Tibial nerve (tissue), 4 donors: ENCODE measurements around the gene RXRB. TPM values are rescaled to one million over a fixed set of nuclear protein-coding genes. Genes with fewer than 3 reads are reported as not detected.

ENCODE experiments used
- DNase-seq, 2 donors: peaks; one replicate each; pipeline ENCODE4 v3.0.0-alpha.2; 2019; ENCODE audit warnings: low spot score in 2 of 2
- H3K27ac ChIP-seq, 4 donors: fragments of 200-600 bp; sonication (generic) in 3 of 4; one replicate each; pipeline ENCODE4 v1.5.1; 2017 to 2019; ENCODE audit warnings: mild to moderate bottlenecking in 1 of 4
- H3K27me3 ChIP-seq, 2 donors: fragments of 200-600 bp; sonication (generic) in 1 of 2; one replicate each; pipeline versions ENCODE4 v1.5.1 to v1.6.0; 2017 to 2019
- H3K36me3 ChIP-seq, 3 donors: fragments of 200-600 bp; sonication (generic); one replicate each; pipeline ENCODE4 v1.5.1; 2018 to 2019
- H3K4me1 ChIP-seq, 4 donors: fragments of 200-600 bp; sonication (generic) in 3 of 4; one replicate each; pipeline ENCODE4 v1.5.1; 2017 to 2019
- H3K4me3 ChIP-seq, 4 donors: fragments of 200-600 bp; sonication (generic) in 3 of 4; one replicate each; pipeline ENCODE4 v1.5.1; 2017 to 2019; ENCODE audit warnings: mild to moderate bottlenecking in 1 of 4, moderate library complexity in 1 of 4
- H3K9me3 ChIP-seq, 4 donors: fragments of 200-600 bp; sonication (generic) in 3 of 4; one replicate each; pipeline ENCODE4 v1.5.1; 2017 to 2019
- EP300 ChIP-seq, 2 donors: sonication (generic); formaldehyde crosslinking; IDR thresholded peaks; one replicate each; pipeline ENCODE4 v1.6.1; 2017; ENCODE audit warnings: antibody characterized with exemption in 2 of 2, mild to moderate bottlenecking in 1 of 2
- POLR2A ChIP-seq, 2 donors: fragments of 450-650 bp; IDR thresholded peaks; one replicate each; pipeline ENCODE4 v1.6.1; 2017; ENCODE audit warnings: antibody characterized with exemption in 2 of 2, mild to moderate bottlenecking in 2 of 2, moderate library complexity in 2 of 2
- WGBS, 2 donors: methylation state at CpG; one replicate each; pipeline ENCODE4 v1.1.5; 2018; 5-methylcytosine and 5-hydroxymethylcytosine counted together
- total RNA-seq, 4 donors: library from RNA; depleted of rRNA; stranded (reverse); fragments of >200 nt; gene quantifications; one replicate each; pipeline ENCODE4 v1.1.0, GENCODE V29; 2016
- TF ChIP-seq, protein P1 (sequence below), 5 experiments: fragments of 200-600 bp in 3 of 5; fragments of 450-650 bp in 2 of 5; sonication (generic) in 3 of 5; IDR thresholded peaks; one replicate each; pipeline ENCODE4 v1.5.1; 2016 to 2019; ENCODE audit warnings: antibody characterized with exemption in 5 of 5, mild to moderate bottlenecking in 3 of 5, moderate library complexity in 2 of 5

The RXRB gene
- total RNA-seq, 4 donors from 2014 or later: 34.3 to 64.7 (median 43.9) TPM

DNA sequence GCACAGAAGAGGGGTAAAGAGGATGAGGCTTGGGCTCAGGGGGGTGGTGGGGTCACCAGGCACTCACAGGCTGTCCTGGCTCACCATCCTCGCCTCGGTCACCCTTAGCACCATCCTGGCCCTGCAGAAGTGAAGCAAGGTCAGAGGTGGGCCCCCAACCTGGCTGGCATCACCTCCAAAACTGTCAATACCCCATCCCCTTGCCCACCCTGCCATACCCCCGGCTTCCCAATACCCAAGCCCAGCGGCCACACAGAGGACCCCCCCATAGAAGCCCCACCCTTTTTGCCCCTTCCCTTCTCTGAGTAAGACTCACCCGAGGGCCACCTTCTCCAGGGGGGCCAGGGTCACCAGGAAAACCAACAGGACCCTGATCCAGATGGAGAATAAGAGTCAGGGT, 31.8 kb downstream of the RXRB start:
- no peak overlapping the region for H3K4me3 ChIP-seq
- 73 to 89% methylated on average over 5 of the region's 5 CpGs for WGBS, 2 donors

DNA sequence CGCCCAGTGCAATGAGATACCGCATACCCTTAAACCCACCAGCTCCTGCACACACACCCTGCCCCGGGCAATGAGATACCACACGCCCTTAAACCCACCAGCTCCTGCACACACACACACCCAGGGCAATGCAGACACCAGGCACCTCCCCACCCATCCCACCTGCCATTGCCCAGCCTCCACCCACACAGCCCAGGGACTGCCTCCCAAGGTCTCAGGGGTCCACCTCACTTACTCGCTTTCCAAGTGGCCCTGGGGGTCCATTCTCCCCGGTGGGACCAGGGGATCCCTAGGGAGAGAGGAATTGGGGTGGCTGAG, 32.2 kb downstream of the RXRB start:
- DNase-seq: no peak
- Histone ChIP-seq H3K9me3 (no peaks in the 10 kb centered on the region), H3K4me1 (no peaks in the 10 kb centered on the region), H3K36me3 (no peaks in the 10 kb centered on the region), H3K27me3 (no peaks in the 10 kb centered on the region), H3K27ac (no peak overlapping the region), H3K4me3 (no peak overlapping the region)
- WGBS, 2 donors: 79 to 87% methylated on average over 6 of the region's 6 CpGs
- TF ChIP-seq, protein P1, sequence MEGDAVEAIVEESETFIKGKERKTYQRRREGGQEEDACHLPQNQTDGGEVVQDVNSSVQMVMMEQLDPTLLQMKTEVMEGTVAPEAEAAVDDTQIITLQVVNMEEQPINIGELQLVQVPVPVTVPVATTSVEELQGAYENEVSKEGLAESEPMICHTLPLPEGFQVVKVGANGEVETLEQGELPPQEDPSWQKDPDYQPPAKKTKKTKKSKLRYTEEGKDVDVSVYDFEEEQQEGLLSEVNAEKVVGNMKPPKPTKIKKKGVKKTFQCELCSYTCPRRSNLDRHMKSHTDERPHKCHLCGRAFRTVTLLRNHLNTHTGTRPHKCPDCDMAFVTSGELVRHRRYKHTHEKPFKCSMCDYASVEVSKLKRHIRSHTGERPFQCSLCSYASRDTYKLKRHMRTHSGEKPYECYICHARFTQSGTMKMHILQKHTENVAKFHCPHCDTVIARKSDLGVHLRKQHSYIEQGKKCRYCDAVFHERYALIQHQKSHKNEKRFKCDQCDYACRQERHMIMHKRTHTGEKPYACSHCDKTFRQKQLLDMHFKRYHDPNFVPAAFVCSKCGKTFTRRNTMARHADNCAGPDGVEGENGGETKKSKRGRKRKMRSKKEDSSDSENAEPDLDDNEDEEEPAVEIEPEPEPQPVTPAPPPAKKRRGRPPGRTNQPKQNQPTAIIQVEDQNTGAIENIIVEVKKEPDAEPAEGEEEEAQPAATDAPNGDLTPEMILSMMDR (IDR thresholded peaks at IDR 0.05): no peak
- no peak for TF ChIP-seq POLR2A (IDR thresholded peaks at IDR 0.05)
- TF ChIP-seq EP300 (IDR thresholded peaks at IDR 0.05): no peak

More for the DNA sequence above, 31.8 kb downstream of the RXRB start:
- Histone ChIP-seq H3K27me3 (no peaks in the 10 kb centered on the region), H3K9me3 (no peaks in the 10 kb centered on the region), H3K4me1 (no peaks in the 10 kb centered on the region), H3K27ac (no peak overlapping the region), H3K36me3 (no peaks in the 10 kb centered on the region)
- TF ChIP-seq POLR2A (IDR thresholded peaks at IDR 0.05): no peak
- TF ChIP-seq, protein P1 (IDR thresholded peaks at IDR 0.05): no peak
- no peak for DNase-seq

DNA sequence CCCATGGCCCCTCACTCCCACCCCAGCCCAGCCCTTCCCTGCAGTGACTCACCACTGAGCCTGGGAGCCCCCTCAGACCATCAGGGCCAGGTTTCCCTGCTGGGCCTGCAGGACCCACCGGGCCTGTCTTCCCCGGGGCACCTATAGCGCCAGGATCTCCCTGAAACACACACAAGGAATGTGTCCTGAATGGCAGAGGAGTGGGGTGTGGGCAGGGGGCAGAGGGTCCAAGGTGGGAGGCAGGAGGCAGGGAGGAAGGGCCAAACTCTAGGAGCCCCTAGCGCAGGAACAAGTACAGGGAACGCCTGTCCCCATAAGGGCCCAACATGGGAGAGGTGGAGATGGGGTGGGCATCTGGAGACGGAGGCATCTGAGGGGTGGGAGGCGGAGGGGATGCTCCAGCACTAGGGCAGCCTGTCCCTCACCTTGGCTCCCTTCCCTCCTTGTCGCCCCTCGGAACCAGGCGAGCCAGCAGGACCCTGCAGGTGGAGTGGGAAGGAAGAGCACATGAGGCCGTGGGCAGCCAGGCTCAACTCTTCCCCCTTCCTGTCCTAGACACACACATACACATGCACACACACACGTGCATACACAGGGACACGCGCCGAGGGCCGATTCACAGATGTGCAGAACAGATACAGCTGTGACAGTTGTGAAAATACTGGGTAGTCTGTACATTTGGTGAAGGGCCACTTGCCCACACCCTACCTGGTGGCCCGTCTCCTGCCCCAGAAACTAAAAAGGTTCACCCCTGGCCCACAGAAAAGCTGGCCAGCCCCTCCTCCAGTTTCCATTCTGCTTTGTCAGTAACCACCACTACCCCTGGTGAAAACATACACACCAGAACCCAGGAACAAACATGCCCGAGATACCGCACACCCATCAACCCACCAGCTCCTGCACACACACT, 32.8 kb downstream of the RXRB start:
- WGBS, 2 donors: 84 to 91% methylated on average over 19 of the region's 19 CpGs
- no peak overlapping the region for H3K4me3 ChIP-seq
- no peak overlapping the region for H3K27ac ChIP-seq
- no peaks in the 10 kb centered on the region for H3K36me3 ChIP-seq
- no peak for DNase-seq
- H3K4me1 ChIP-seq: no peaks in the 10 kb centered on the region
- H3K9me3 ChIP-seq: no peaks in the 10 kb centered on the region
- H3K27me3 ChIP-seq: no peaks in the 10 kb centered on the region
- no peak for TF ChIP-seq EP300 (IDR thresholded peaks at IDR 0.05)
- TF ChIP-seq POLR2A (IDR thresholded peaks at IDR 0.05): no peak
- TF ChIP-seq, protein P1 (IDR thresholded peaks at IDR 0.05): no peak

DNA sequence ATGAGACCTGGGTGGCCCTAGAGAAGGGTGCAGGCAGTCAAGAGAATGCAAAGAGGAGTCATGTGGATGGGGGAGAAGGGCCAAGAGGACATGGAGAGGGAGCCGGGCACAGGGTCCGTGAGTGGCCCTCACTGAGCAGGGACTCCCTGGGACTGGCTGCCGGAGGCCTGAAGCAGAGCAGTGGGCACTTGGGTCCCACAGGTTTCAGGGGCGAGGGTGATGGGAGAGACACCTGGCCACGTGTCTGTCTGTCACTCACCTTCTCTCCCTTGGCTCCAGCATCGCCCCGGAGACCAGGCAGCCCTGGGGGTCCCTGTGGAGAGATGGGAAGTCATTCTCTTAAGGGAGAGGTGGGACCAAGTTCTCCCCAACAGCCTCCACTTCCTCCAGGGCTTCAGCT, 33.7 kb downstream of the RXRB start:
- WGBS, 2 donors: 90 to 91% methylated on average over 4 to 7 of the region's 7 CpGs
- no peaks in the 10 kb centered on the region for H3K27me3 ChIP-seq
- peaks cover 0 to 6% (median 2%) of the 10 kb centered on the region in 4 donors for H3K4me1 ChIP-seq
- DNase-seq: no peak
- H3K27ac ChIP-seq: no peak overlapping the region
- no peak overlapping the region for H3K4me3 ChIP-seq
- TF ChIP-seq POLR2A (IDR thresholded peaks at IDR 0.05) (no peak), EP300 (IDR thresholded peaks at IDR 0.05) (no peak)
- TF ChIP-seq, protein P1 (IDR thresholded peaks at IDR 0.05): no peak
- no peaks in the 10 kb centered on the region for H3K9me3 ChIP-seq
- H3K36me3 ChIP-seq: no peaks in the 10 kb centered on the region

DNA sequence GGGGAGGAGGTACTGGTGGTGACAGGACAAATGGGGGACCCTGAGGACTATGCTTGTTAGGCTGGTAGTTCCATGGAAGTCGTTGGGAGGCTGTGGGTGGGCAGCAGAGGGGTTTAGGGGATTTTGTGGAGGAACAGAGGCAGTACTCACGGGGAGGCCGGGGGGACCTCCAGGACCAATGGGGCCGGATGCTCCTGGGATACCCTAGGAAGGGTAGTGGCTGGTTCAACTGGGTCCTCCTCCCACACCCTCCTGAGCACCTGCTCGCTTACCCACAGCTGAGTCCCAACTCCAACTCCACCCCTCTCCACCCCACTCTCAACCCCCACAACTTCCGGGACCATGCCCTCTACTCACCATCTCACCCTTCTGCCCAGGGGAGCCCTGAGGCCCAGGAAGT, 34.1 kb downstream of the RXRB start:
- Histone ChIP-seq H3K27ac (no peak overlapping the region), H3K36me3 (no peaks in the 10 kb centered on the region), H3K27me3 (no peaks in the 10 kb centered on the region), H3K4me1 (peaks cover 0 to 11% (median 4%) of the 10 kb centered on the region in 4 donors), H3K9me3 (no peaks in the 10 kb centered on the region), H3K4me3 (no peak overlapping the region)
- TF ChIP-seq EP300 (IDR thresholded peaks at IDR 0.05) (no peak), POLR2A (IDR thresholded peaks at IDR 0.05) (no peak)
- TF ChIP-seq, protein P1 (IDR thresholded peaks at IDR 0.05): no peak
- DNase-seq: no peak
- WGBS, 2 donors: 88 to 89% methylated on average over 6 of the region's 6 CpGs
